Breast epithelium (tissue), 4 donors: ENCODE results near the gene COMT. TPM values are rescaled to one million over a fixed set of nuclear protein-coding genes. Genes with fewer than 3 reads are reported as not detected.

ENCODE experiments used
- DNase-seq, 2 donors: peaks; one replicate each; pipeline ENCODE4 v3.0.0-alpha.2; 2019; ENCODE audit warnings: low spot score in 2 of 2
- H3K27ac ChIP-seq, 2 donors: fragments of 200-600 bp; sonication (generic) in 1 of 2; one replicate each; pipeline ENCODE4 v1.5.1; 2016 to 2019; ENCODE audit warnings: mild to moderate bottlenecking in 1 of 2
- H3K27me3 ChIP-seq, 2 donors: fragments of 200-600 bp; sonication (generic) in 1 of 2; one replicate each; pipeline versions ENCODE4 v1.5.1 to v1.6.0; 2017 to 2019; ENCODE audit warnings: control low read depth in 1 of 2, mild to moderate bottlenecking in 1 of 2
- H3K36me3 ChIP-seq: fragments of 200-600 bp; one replicate; pipeline ENCODE4 v1.5.1; 2019
- H3K4me1 ChIP-seq, 2 donors: fragments of 200-600 bp; sonication (generic); one replicate each; pipeline ENCODE4 v1.5.1; 2016 to 2019; ENCODE audit warnings: control low read depth in 1 of 2
- H3K4me3 ChIP-seq, 3 donors: fragments of 200-600 bp; sonication (generic); 1 replicate in 2 of 3; 2 replicates in 1 of 3; pipeline ENCODE4 v1.5.1; 2016 to 2019; ENCODE audit warnings: mild to moderate bottlenecking in 3 of 3, moderate library complexity in 2 of 3
- H3K9me3 ChIP-seq, 2 donors: fragments of 200-600 bp; sonication (generic) in 1 of 2; one replicate each; pipeline ENCODE4 v1.5.1; 2016 to 2019; ENCODE audit warnings: control low read depth in 1 of 2
- CTCF ChIP-seq, 3 donors: fragments of 450-650 bp; IDR thresholded peaks; one replicate each; pipeline ENCODE4 v1.5.1; 2016 to 2017; ENCODE audit warnings: antibody characterized with exemption in 3 of 3, mild to moderate bottlenecking in 3 of 3, moderate library complexity in 3 of 3
- POLR2A ChIP-seq: fragments of 450-650 bp; IDR thresholded peaks from one replicate; pipeline ENCODE4 v1.6.1; 2016; ENCODE audit warnings: antibody characterized with exemption, mild to moderate bottlenecking, moderate library complexity
- POLR2AphosphoS5 ChIP-seq, 3 donors: sonication (generic); formaldehyde crosslinking; IDR thresholded peaks; one replicate each; pipeline ENCODE4 v1.6.1; 2017; ENCODE audit warnings: antibody characterized with exemption in 3 of 3
- intact Hi-C: fragments of 100-400 bp; cut with DNase I; formaldehyde crosslinking; loops from one replicate; pipeline ENCODE4 v1.15.1; 2023; ENCODE audit warnings: low total_unique reads
- total RNA-seq, 3 donors: library from RNA; depleted of rRNA; stranded (reverse); fragments of >200 nt; gene quantifications; one replicate each; pipeline ENCODE4 v1.1.0, GENCODE V29; 2016

Gene COMT
- total RNA-seq, 3 donors from 2014 or later = 136 to 198 (median 196) TPM

GRCh38 chr22:19980766-19981165 is 39.2 kb downstream of the COMT start:
- H3K9me3 ChIP-seq = no peaks in the 10 kb centered on the region
- H3K4me1 ChIP-seq = peaks cover 4 to 16% of the 10 kb centered on the region in 2 donors
- H3K4me3 ChIP-seq = no peak overlapping the region
- TF ChIP-seq POLR2AphosphoS5 (IDR thresholded peaks at IDR 0.05) = no peak
- no peak for TF ChIP-seq POLR2A
- TF ChIP-seq CTCF (IDR thresholded peaks at IDR 0.05) = no peak
- intact Hi-C loops = no loop called here
- H3K36me3 ChIP-seq = no peaks in the 10 kb centered on the region
- no peak overlapping the region for H3K27ac ChIP-seq
- no peak for DNase-seq
- no peaks in the 10 kb centered on the region for H3K27me3 ChIP-seq

- H3K9me3 ChIP-seq = no peaks in the 10 kb centered on the region
- H3K27me3 ChIP-seq = no peaks in the 10 kb centered on the region
- H3K4me3 ChIP-seq = no peak overlapping the region
- no peak for TF ChIP-seq POLR2AphosphoS5 (IDR thresholded peaks at IDR 0.05)
- no peak for TF ChIP-seq CTCF (IDR thresholded peaks at IDR 0.05)
- no peak for TF ChIP-seq POLR2A
- DNase-seq = no peak
- intact Hi-C loops = no loop called here
- H3K4me1 ChIP-seq = peaks cover 8 to 21% of the 10 kb centered on the region in 2 donors
- no peak overlapping the region for H3K27ac ChIP-seq
- no peaks in the 10 kb centered on the region for H3K36me3 ChIP-seq
These were observed 39.8 kb downstream of the COMT start for GRCh38 chr22:19981171-19981960.

GRCh38 chr22:19981961-19982920 is 40.7 kb downstream of the COMT start:
- Histone ChIP-seq H3K36me3 (no peaks in the 10 kb centered on the region), H3K27ac (no peak overlapping the region), H3K9me3 (no peaks in the 10 kb centered on the region), H3K27me3 (no peaks in the 10 kb centered on the region), H3K4me1 (peaks cover 8 to 21% of the 10 kb centered on the region in 2 donors), H3K4me3 (no peak overlapping the region)
- no peak for TF ChIP-seq POLR2A
- no peak for TF ChIP-seq CTCF (IDR thresholded peaks at IDR 0.05)
- no peak for TF ChIP-seq POLR2AphosphoS5 (IDR thresholded peaks at IDR 0.05)
- DNase-seq = no peak
- intact Hi-C loops = no loop called here

GRCh38 chr22:19982991-19983578 is 41.5 kb downstream of the COMT start:
- Histone ChIP-seq H3K4me3 (no peak overlapping the region), H3K4me1 (peaks cover 8 to 21% of the 10 kb centered on the region in 2 donors), H3K27me3 (no peaks in the 10 kb centered on the region), H3K9me3 (no peaks in the 10 kb centered on the region), H3K27ac (no peak overlapping the region), H3K36me3 (no peaks in the 10 kb centered on the region)
- no peak for TF ChIP-seq CTCF (IDR thresholded peaks at IDR 0.05)
- TF ChIP-seq POLR2AphosphoS5 (IDR thresholded peaks at IDR 0.05) = no peak
- TF ChIP-seq POLR2A = no peak
- intact Hi-C loops = no loop called here
- no peak for DNase-seq
